Measurements from ENCODE around the gene RFPL3.

DNA sequence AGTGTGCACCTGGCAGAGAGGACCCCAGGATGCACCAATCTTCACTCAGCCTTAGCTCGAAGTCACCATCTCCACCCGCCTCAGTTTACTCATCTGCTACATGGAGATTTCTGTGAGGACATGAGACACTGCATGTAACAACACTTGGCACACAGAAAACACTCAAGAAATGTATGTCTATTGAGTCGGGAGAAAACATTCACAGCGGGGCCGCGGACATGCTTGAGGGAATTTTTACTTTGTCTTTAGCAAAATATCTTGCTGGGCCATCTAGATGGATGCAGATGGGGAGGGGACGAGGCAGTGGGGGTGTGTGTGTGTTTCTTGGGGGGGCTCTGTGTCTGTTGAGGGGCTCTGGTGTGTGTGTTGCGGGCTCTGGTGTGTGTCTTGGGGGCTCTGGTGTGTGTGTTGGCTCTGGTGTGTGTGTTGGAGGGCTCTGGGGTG, 28.4 kb upstream of the RFPL3 start:
- TF ChIP-seq EP300 (IDR thresholded peaks at IDR 0.05): no peak
- TF ChIP-seq POLR2A (IDR thresholded peaks at IDR 0.05): no peak

All from tibial nerve (tissue), 3 donors.